ENCODE measurements around the gene MMP14. TPM values are rescaled to one million over a fixed set of nuclear protein-coding genes. Genes with fewer than 3 reads are reported as not detected.

The MMP14 gene
- total and polyA plus RNA-seq, 2 experiments from 2014 or later, result 7.0 to 56.4 TPM

DNA sequence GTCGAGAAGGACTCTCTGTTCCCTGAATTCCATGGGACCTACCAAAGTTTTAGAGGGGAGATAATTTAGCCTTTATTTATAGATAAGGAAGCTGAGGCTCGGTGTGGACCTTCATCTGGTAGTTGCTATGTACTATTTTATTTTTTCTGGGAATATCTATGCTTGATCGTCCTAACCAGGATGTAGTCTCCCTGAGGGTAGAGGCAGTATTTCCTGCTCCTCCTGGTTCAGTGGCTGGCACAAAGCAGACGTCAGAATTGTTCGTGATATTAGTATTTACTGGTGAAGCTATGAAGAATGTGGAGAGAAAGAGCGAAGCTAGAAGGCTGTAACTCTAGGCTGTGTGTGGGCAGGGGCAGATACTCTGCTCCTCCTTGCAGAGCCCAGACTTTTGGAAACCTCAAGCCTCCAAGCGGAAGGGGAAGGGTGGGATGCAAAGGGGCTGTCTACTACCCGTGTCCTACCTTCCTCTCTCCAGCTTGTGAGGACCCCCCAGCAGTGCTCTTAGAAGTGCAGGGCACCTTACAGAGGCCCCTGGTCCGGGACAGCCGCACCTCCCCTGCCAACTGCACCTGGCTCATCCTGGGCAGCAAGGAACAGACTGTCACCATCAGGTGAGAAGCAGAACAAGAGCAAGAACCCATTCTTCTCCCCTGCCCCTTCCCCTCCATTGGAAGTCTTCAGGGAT is 36.6 kb downstream of the MMP14 start:
- H3K79me2 ChIP-seq (replicated peaks; ENCODE audit: insufficient read depth), result no peaks in the 10 kb centered on the region
- H3K27me3 Mint-ChIP-seq (ENCODE audit: insufficient read depth, low read depth, poor library complexity), result peaks cover 20% of the 10 kb centered on the region
- peak overlapping the region; percentile 96 for H3K4me3 ChIP-seq
- peaks cover 19% of the 10 kb centered on the region for H3K4me1 ChIP-seq (ENCODE audit: insufficient read depth)
- peaks cover 21% of the 10 kb centered on the region for H3K36me3 Mint-ChIP-seq (ENCODE audit: low read depth)
- peaks cover 13% of the 10 kb centered on the region for H3K4me1 Mint-ChIP-seq
- H3K9me3 Mint-ChIP-seq, result no peaks in the 10 kb centered on the region
- H3K4me2 ChIP-seq, result peak overlapping the region; percentile 73
- peak overlapping the region; percentile 89 for H3K4me3 Mint-ChIP-seq
- no peak for TF ChIP-seq JUNB (IDR thresholded peaks at IDR 0.05; ENCODE audit: unreplicated experiment)
- no peak for TF ChIP-seq ZNF331 (CRISPR knock-in tag; IDR thresholded peaks at IDR 0.05; ENCODE audit: low read depth)
- no peak for TF ChIP-seq STAT1 (IDR thresholded peaks at IDR 0.05; ENCODE audit: unreplicated experiment)
- no peak for TF ChIP-seq POLR2AphosphoS5 (IDR thresholded peaks at IDR 0.05; ENCODE audit: low read depth)
- TF ChIP-seq ZNF114 (CRISPR knock-in tag; IDR thresholded peaks at IDR 0.05), result no peak
- no peak for TF ChIP-seq CTCF (conservative IDR thresholded peaks at IDR 0.05; ENCODE audit: low read depth in 2 of 2)
- TF ChIP-seq, protein P1, sequence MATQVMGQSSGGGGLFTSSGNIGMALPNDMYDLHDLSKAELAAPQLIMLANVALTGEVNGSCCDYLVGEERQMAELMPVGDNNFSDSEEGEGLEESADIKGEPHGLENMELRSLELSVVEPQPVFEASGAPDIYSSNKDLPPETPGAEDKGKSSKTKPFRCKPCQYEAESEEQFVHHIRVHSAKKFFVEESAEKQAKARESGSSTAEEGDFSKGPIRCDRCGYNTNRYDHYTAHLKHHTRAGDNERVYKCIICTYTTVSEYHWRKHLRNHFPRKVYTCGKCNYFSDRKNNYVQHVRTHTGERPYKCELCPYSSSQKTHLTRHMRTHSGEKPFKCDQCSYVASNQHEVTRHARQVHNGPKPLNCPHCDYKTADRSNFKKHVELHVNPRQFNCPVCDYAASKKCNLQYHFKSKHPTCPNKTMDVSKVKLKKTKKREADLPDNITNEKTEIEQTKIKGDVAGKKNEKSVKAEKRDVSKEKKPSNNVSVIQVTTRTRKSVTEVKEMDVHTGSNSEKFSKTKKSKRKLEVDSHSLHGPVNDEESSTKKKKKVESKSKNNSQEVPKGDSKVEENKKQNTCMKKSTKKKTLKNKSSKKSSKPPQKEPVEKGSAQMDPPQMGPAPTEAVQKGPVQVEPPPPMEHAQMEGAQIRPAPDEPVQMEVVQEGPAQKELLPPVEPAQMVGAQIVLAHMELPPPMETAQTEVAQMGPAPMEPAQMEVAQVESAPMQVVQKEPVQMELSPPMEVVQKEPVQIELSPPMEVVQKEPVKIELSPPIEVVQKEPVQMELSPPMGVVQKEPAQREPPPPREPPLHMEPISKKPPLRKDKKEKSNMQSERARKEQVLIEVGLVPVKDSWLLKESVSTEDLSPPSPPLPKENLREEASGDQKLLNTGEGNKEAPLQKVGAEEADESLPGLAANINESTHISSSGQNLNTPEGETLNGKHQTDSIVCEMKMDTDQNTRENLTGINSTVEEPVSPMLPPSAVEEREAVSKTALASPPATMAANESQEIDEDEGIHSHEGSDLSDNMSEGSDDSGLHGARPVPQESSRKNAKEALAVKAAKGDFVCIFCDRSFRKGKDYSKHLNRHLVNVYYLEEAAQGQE (IDR thresholded peaks at IDR 0.05; ENCODE audit: unreplicated experiment), result no peak
- TF ChIP-seq NANOG (IDR thresholded peaks at IDR 0.05; ENCODE audit: borderline replicate concordance), result no peak
- no peak for TF ChIP-seq EZH2 (IDR thresholded peaks at IDR 0.05; ENCODE audit: low read depth, unreplicated experiment)
- TF ChIP-seq ETS1 (IDR thresholded peaks at IDR 0.05), result no peak
- TF ChIP-seq CREB1 (CRISPR knock-in tag; IDR thresholded peaks at IDR 0.05; ENCODE audit: low read depth), result no peak
- no peak for TF ChIP-seq ZNF462 (CRISPR knock-in tag; IDR thresholded peaks at IDR 0.05)
- no peak for TF ChIP-seq EZH2phosphoT487 (IDR thresholded peaks at IDR 0.05; ENCODE audit: unreplicated experiment)
- DNase-seq (ENCODE audit: low spot score), result no peak
- no peaks in the 10 kb centered on the region for H4K20me1 ChIP-seq (replicated peaks; ENCODE audit: insufficient read depth)
- ATAC-seq, result no peak
- peak overlapping the region; percentile 83 for H3K27ac Mint-ChIP-seq
- H3K27me3 ChIP-seq (ENCODE audit: insufficient read depth), result no peaks in the 10 kb centered on the region
- H2AFZ ChIP-seq, result no peak overlapping the region
- peaks cover 7% of the 10 kb centered on the region; the same call in 1 of the 2 replicates for H3F3A ChIP-seq (replicated peaks; ENCODE audit: low read depth)
- H3K27ac ChIP-seq (ENCODE audit: low read depth), result no peak overlapping the region
- no peaks in the 10 kb centered on the region for H3K9me2 ChIP-seq (ENCODE audit: insufficient read depth)
- H3K36me3 ChIP-seq (ENCODE audit: insufficient read depth), result no peaks in the 10 kb centered on the region

All from GM23338 (cell line).